Epithelial cell of esophagus (primary cell): Measurements from ENCODE around the gene SORCS1.

Experiments used
- DNase-seq: peaks from one replicate; pipeline ENCODE4 v3.0.0; 2010; ENCODE audit warnings: low read depth
- H3K4me3 ChIP-seq: 2 replicates; pipeline ENCODE4 v1.5.1; 2011; ENCODE audit warnings: mild to moderate bottlenecking, low read length, control low read depth
- CTCF ChIP-seq: IDR thresholded peaks from 2 replicates; pipeline ENCODE4 v1.5.1; 2011; ENCODE audit warnings: low read depth, mild to moderate bottlenecking, low read length, control low read depth, inconsistent platforms; ENCODE audit not compliant: insufficient read depth; ENCODE audit errors: missing control alignments

SORCS1 gene

DNA sequence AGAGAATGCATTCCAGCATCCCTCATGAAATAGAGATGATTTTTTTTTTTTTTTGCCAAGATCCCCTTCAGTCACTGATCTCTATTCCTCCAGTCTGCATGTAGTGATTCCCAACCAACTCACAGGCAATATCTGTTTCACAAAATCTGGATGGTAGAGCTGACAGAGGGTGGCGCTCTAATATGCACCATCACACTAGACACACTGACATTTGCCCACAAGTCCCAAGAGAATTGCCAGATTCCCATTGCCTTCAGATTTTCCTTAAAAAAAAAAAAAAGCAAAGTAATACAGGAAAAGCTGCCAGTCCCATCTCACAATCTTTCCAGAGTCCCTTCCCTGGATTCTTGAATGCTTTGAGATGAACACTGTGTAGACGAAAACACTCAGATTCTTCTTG, 301.0 kb downstream of the SORCS1 start:
- no peak overlapping the region for H3K4me3 ChIP-seq
- DNase-seq: no peak
- TF ChIP-seq CTCF: no peak

- no peak for DNase-seq
- H3K4me3 ChIP-seq: no peak overlapping the region
- TF ChIP-seq CTCF: no peak
Observed at GRCh38 chr10:106859892-106860652, 304.4 kb downstream of the SORCS1 start.

GRCh38 chr10:106857728-106858127, 306.8 kb downstream of the SORCS1 start:
- DNase-seq: no peak
- TF ChIP-seq CTCF: no peak
- no peak overlapping the region for H3K4me3 ChIP-seq

DNA sequence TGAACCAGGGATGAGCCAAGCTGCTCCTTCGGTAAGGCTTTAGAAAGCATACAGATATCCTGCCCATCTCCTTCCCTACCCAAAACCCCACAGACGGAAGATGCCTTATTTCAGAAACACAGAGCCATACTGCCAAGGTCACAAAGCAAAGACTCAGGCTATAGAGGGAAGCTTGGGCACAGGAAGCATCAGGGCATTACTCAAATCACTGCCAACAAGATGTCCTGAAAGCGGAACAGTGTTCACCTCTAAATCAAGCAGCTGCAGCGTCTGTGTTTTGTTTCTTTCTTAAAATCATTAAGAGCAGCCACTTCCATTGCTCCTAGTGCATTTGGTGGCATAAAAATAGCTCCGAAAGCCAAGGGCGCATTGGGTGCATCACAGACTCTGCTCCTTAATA, 307.3 kb downstream of the SORCS1 start:
- DNase-seq: no peak
- no peak for TF ChIP-seq CTCF
- no peak overlapping the region for H3K4me3 ChIP-seq

GRCh38 chr10:106836933-106837663, 327.4 kb downstream of the SORCS1 start:
- no peak overlapping the region for H3K4me3 ChIP-seq
- no peak for TF ChIP-seq CTCF
- DNase-seq: no peak

GRCh38 chr10:106832846-106833245, 331.7 kb downstream of the SORCS1 start:
- H3K4me3 ChIP-seq: no peak overlapping the region

More at GRCh38 chr10:106832846-106833245, 331.7 kb downstream of the SORCS1 start:
- no peak for DNase-seq
- TF ChIP-seq CTCF: no peak
